Amniotic epithelial cell (primary cell): ENCODE measurements around the gene WRNIP1.
A peak's percentile ranks its signal among the peaks of the same experiment; 100 is the strongest.
"Not testable (repeated sequence)": the region's sequence is repeated elsewhere in the genome, so short reads cannot be mapped to it uniquely, and the experiment has no call there.

Experiments
- DNase-seq: peaks from one replicate; pipeline ENCODE4 v3.0.0-alpha.2; 2010; ENCODE audit warnings: low read depth

WRNIP1 gene

DNA sequence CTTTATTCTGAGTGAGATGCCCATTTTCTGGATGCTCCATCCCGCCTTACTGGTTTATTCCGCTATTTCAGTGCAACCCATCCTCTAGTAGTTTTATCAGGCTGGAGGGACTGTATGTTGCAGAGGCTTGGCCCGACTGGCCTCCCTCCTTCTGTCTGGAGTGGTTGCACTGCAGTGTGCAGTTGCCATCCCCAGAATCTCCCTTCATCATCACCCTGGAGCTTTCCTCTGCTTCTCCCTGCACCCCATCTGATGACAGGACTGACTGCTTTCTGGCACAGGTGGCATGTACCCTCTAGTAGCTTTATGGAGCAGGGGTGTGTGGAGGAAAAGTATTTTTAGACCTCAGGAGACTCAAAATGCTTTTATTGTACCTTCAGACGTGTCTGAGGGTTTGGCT is 21.1 kb downstream of the WRNIP1 start:
- no peak for DNase-seq

DNA sequence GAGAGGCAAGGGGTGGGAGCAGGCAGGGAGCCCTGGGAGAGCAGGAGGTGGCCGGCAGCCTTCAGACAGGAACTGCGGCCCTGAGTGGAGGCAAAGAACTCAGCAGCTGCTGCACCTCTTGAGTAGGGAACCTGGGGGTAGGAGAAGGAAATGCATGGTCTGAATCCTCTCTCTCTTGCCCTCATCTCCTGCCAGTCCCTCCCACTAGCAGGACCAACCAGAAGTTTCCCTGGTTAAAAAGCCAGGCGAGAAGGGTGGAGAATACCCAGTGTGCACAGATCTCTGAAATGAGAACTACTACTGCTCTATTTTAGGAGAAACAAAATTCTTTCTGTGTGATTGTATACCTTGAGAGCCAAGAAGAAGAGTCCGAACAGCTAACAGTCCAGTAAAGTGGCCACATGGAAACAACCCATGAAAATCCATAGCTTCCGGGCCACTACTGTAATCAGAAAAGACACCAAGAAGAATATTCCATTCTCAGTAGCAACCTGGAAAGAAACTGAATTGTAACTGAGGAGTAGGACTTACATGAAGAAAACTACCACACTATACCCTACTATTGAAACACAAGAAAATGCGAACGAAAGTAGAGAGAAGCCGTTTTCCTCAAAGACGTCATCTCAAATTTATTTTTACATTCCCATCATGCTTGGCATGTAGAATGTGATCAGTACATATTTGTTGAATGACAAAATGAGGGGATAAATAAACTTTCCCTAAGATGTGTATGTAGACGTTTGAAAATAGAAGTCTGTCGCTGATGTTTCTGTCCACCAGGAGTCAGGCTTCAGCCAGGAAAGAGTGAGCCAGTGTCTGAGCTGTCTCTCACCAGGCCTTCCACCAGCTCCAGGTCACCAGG is 25.6 kb downstream of the WRNIP1 start:
- DNase-seq, result peak; percentile 87

DNA sequence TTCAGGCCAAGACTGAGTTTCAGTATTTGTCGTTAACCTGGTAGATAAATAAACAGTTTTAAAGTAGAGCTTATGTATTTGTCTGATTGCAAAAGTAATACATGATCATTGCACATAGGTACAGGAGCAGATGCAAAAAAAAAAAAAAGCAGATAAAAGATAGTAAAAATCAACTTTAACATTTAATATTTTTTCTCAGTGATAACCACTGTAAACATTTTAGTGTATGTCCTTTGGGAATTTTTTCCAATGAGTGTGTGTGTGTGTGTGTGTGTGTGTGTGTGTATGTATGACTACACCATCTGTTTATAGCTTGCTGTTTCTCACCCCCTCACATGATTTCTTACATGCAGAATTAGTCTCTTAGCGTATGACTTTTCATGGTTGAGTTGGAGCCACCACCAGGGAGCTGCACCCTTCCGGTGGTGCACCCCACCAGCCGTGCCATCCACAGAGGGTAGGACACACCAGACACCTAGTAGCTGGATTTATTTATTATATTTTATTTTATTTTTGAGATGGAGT is 26.3 kb downstream of the WRNIP1 start:
- peak; percentile 29 for DNase-seq

DNA sequence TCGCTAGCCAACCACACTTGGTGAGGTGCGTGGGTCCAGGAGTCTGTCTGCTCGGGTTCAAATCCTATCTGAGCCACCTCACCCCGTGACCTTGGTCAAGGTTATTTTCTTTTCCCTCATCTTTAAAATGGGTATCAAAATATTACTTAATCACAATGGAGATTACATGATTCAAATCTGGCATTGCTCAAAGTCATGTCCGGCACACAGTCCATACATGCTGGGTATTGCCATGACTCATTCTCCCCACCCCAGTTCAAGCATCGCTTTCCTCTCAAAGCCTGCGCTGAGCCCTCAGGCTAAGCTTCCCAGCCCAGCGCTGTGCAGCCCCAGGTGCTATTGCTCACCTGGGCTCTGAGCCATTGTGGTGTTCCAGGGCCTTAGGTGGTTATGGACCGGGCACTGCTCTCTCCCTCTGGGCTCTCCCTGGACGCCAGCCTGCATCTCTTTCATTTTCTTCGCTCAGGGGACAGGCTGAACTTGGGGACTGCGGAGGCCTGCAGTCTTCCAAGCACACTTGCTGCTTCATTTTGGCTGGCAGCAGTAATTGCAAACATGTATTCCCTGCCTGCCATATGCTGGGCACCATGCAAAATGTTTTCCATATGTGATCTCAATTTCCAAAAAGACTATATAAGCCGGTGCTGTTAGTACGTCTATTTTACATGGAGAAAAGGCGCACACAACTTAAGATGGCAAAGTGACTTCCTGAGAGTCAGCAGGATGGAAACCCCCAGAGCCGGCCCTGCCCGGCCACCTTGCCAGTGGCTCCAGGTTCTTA is 27.3 kb downstream of the WRNIP1 start:
- DNase-seq, result peak; percentile 82

DNA sequence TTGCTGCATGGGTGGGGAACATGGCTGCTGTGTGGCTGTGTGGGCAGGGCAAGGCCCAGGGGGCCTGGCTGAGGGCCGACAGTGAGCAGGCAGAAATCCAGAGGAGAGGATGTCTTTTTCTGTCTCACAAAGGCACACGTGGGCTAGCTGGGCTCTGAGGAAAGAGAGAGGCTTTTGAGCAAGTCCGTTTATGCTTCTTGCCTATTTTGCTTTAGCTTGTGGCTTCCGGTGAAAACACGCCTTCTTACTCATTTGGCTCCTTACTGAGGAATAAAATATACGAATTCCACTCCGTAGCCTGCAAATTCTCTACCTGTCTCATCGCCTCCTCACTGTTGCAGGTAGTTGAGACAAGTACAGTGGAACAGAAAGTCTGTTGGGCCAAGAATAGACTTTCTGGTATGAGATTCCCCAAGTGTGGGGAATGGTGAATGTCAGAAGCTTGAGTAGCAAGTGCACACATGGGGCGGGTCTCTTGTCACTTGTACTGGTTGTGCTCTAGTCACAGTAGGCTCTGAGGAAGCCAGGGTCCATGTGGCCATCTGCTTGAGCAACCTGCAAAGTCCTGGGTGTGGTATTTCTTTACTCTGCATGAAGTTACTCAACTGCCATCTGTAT is 28.4 kb downstream of the WRNIP1 start:
- DNase-seq, result no peak

DNA sequence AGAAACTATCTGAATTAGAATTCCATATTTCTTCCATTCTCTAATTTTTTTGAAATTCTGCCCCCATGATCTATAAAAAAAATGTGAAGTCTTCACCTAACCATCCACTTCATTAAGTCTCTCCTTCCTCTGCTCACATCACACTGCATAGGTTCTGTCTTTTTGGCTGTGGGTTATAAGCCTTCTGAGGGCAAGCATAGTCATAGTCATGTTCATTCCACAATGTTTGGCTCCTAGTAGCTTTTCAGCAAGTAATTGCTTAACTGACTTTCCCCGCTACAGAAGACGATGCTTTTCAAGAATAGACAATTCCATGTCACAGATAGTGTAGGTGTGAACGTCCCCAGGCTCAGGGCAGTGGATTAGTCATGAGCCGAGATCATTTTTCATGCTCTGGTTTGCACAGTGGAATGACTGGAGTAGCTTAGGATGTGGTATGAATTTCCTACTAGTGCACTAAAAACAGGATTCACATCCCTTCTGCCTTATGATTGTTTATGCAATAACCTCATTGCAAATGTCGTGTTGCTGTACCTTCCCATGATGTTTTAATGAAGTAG is 29.1 kb downstream of the WRNIP1 start:
- peak; percentile 52 for DNase-seq

DNA sequence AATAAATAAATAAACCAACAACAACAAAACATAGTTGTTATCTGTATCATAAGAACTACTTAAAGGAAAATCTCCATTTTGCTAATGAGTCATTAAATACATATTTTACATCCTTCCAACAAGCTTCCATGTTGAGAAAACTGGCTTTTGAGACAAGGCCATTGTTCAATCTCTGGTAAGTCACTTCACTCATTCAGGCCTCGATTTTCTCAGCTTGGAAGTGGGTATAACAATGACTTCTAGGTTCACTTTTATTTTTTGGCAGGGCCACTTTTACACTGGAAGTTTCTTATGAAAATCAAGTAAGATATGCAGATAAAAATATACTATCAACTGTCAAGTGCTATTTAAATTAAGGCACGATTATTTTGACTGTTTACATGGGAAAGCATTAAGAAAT is 30.0 kb downstream of the WRNIP1 start:
- no peak for DNase-seq

DNA sequence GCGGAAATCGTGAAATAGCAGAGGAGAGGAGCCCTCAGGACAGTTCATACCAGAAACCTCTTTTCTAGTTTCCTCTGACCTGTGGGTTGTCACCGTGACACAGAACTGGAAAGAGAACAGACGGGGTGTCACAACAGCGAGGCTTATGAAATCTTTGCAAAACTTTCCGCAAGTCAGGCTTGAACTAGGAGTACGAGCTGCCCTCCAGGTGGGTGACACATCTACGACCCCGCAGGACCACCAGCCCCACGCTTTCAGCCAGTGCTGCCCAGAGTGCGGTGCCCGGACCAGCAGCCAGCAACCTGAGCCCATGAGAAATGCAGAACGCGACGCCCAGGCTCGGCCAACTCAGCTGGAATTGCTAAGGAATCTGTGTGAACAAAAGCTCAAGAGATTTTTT is 30.8 kb downstream of the WRNIP1 start:
- no peak for DNase-seq

DNA sequence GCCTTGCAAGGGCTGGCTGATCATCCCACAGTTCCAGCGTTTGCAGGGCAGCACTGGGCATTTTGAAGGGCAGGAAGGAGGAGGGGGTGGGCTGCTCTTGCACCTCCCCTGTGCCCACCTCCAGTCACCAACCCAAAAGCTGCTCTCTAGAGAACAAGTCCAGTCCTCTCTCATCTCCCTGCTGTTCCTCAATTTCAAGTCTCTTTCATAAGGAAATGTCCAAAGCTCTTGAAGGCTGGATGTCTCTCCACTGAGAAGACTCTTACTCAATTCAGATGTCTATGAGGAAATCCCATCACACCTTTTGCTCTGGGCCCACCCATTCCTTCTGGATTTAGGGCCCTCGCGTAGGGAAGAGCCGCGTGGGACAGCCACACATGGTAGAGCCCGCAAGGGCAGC is 31.7 kb downstream of the WRNIP1 start:
- no peak for DNase-seq

DNA sequence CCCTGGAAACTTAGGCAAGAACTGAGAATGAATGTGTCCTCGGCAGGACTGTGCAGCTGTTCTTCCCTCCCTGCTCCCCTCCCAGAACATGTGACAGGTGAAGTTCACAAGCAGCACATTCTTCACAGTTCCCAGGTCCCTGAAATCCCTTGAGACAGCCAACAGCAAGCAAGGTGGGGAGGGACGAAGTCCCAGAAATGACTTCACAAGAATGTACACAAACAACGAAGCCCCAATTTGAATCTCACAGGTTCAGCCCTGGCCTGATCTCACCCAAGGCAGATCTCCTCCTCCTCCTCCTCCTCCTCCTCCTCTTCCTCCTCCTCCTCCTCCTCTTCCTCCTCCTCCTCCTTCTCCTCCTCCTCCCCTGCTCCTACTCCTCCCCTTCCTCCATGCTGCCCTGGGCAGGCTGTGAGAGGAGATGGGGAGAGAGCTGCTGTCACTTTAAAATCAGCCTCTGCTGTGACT is 32.4 kb downstream of the WRNIP1 start:
- no peak for DNase-seq

DNA sequence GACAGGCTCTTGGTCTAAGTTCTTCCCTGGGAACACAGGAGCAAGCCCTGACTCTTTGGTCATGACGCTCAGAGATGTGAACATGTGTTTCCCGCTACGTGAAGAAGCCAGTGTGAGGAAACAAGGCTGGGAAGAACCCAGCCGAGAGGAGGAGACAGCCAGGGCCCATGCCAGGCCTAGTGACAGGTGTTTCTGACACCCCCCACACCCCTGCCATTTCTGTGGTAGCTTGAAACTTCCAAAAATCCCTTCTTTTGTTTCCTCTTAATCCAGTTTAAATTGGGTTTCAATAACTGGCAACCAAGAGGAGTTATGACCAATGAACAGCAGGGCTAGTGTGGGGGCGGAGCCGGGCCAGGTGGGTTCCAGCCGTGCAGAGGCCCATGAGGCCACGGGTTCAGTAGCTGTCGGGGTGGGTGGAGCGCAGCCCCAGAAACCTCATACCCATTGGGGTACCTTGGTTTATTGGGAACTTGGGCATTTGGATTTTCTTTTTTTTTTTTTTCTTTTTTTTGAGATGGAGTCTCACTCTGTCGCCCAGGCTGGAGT is 33.5 kb downstream of the WRNIP1 start:
- no peak for DNase-seq

DNA sequence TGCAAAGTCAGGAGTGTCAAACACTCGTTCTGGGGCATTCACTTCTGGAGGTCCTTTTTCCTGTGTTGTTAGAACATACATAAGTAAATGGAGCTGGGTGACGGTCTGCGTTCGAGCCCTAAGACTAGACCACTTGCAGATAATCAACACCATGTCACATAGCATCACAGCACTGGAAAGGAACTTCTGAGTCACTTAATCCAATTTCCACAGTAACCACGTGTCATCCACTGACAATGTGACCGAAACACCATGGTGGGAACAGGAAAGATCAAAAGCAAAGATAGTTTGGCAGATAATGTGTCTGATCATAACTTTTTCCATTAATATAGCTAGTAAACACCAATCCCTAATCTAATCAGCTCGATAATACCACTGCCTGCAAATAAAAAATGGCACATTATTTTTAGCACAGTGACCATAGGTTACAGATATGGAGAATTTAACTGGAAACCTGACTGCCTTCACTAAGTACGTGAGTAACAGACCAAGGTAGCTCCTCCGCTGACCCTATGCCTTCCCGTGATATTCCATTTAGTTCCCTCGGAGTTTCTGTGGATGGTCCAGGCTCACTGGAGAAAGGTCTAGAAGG is 34.8 kb downstream of the WRNIP1 start:
- no peak for DNase-seq

DNA sequence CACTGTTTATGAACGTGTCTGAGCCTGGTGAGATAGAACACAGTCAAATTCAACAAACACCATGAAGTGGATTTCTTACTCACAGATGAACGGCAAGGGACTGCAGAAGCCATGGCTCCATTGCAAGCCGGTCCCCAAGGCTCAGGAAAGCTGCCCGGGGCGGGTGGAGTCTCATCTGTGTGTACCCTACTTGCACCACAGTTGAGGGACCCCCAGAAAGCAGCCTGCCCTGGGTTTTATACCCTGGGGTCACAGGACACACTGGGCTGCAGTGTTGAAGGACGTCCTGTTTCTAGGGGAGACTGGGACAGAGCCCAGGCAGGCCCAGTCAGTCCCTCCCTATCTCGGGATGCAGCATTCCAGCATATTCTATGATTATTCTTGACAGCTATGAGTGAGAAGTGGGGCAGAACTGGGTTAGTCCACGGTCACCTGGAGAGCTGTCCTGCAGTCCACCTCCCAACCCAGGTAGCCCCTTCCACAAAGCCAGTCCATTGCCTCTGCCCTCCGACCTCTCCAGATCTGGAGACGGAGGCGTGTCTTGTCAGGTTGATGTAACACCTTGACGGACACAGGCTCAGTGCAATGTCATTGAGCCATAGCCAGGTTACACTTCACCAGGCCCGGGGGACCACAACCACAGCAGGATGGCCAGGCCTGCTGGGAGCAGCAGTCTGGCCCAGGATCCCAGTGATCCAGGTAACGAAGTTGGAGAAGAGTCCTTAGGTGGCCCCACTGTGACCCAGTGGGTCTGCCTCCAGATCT is 35.5 kb downstream of the WRNIP1 start:
- DNase-seq, result no peak

DNA sequence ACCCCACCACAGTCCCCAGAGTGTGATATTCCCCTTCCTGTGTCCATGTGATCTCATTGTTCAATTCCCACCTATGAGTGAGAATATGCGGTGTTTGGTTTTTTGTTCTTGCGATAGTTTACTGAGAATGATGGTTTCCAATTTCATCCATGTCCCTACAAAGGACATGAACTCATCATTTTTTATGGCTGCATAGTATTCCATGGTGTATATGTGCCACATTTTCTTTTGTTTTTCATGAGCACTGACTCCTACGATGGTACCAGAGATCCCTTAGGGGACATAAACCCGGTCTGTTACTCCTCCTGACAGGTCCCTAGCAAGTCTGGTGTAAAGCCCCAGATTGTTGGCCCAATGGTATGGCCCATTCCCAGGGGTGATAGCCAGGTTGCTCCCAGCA is 36.5 kb downstream of the WRNIP1 start:
- not testable (repeated sequence) for DNase-seq

DNA sequence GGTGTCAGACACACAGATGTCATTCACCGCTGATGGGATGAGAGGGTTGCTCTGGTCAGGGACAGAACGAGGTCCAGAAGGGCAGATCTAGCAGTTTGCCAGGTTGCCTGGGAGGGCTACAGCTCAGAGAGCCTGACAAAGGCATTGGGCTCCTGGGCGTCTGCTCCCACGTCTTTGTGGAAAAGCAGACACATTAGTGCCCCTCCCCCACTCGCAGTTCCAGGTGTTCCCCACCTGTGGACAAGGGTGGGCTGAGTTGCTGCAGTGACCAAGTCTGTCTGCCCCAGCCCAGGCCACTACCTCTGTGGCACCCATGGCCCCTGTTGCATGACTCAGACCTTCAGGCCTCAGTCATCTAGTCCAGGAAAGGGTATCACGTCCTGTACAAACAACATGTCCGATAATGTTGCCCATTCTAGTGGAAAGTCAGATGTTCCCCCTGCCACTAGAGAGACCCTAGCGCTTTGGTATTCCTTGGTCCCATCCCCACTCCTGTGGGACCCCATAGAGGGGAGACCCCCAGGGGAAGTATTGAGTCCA is 37.4 kb downstream of the WRNIP1 start:
- no peak for DNase-seq

DNA sequence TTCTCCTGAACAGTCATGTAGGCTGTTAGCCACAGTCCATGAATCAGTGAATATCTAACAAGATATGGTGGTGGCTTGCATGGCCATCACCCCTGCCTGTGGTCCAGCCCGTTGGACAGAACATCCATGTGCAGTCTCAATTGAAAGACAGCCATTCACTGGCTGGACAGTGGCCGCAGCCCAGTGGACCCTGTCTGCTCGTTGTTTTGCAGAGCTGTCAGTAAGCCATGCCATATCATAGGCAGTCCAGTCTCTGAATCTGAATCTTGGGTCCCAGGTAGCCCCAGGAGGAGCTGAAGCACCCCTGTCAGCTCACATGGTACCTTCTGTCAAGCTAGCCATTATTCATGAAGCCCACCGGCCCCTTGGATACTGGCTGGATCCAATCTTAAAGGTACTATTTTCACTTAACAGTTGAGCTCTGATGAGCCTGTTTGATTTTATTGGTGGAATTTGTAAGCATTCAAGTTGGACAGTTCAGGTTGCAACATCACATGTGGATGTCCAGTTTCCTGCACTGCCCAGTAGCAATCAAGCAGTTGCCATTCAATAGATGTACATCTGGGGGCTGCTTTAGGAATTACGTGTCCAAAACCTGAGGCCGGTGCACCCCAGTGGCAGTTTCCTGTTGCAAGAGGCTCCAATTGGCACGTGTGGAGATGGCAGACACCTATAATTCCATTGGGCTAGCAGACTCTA is 38.7 kb downstream of the WRNIP1 start:
- DNase-seq, result no peak

DNA sequence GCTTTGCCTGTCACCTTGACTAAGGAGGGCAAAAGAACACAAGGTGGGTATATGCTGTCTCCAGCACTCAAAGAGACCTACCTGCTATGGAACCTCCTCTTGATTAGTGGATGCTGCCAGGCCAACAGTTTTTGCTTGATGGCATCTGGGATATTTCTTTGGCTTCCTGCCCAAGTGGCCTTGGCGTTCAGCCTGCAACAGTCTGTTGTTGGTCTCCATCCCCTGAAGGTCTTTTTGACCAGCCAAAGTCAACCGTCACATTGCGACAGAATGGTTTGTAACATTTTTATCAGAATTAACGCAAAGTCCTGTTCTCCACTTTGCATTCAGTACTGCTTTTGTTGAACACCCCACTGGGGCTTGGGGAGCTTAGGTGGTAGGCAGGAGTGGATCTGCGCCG is 39.3 kb downstream of the WRNIP1 start:
- no peak for DNase-seq

DNA sequence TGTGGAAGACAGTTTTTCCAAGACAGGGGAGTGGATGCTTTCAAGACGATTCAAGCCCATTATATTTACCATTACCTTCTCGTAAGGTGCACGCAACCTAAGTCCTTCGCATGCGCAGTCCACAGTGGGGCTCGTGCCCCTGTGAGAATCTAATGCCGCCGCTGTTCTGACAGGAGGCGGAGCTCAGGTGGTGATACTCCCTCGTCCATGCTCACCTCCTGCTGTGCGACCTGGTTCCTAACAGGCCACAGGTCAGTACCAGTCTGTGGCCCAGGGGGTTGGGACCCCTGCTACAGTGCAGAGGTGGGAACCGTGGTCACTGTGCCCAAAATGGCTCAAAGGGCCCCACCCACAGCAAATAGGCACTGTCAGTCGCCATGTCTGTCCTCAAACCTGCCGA is 39.8 kb downstream of the WRNIP1 start:
- DNase-seq, result no peak

DNA sequence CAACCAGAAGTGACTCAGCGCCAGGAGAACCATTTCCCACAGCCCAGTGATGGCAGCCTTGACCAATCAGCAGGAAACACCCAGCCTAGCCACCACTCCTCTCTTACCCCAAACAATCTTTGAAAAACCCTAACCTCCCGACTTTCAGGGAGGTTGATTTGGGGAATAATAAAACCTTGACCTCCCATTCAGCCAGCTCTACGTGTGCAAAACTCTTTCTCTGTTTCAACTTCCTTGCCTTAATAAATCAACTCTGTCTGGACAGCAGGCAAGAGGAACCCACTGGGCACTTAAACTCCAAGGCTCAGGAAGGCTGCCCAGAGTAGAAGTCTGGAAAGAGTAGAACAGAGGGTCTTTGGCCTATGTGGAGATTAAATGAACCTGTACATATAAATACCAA is 41.5 kb downstream of the WRNIP1 start:
- no peak for DNase-seq
